Gastroesophageal sphincter (tissue), 4 donors: ENCODE data around the gene EEF1E1. TPM values are rescaled to one million over a fixed set of nuclear protein-coding genes. Genes with fewer than 3 reads are reported as not detected.

Experiments used
- ATAC-seq: fragments of 150-250 bp; one replicate; pipeline ENCODE4 v1.9.1; 2016; ENCODE audit warnings: mild to moderate bottlenecking, moderate library complexity
- H3K27ac ChIP-seq, 4 donors: fragments of 200-600 bp; sonication (generic) in 3 of 4; 1 replicate in 3 of 4; 2 replicates in 1 of 4; pipeline ENCODE4 v1.5.1; 2016 to 2019
- H3K27me3 ChIP-seq: fragments of 200-600 bp; sonication (generic); one replicate; pipeline ENCODE4 v1.5.1; 2019
- H3K36me3 ChIP-seq, 2 donors: fragments of 200-600 bp; sonication (generic); one replicate each; pipeline ENCODE4 v1.5.1; 2019; ENCODE audit warnings: control low read depth in 1 of 2
- H3K4me1 ChIP-seq, 3 donors: fragments of 200-600 bp; sonication (generic); 1 replicate in 2 of 3; 2 replicates in 1 of 3; pipeline ENCODE4 v1.5.1; 2016 to 2019; ENCODE audit warnings: control low read depth in 2 of 3
- H3K4me3 ChIP-seq, 2 donors: fragments of 200-600 bp; sonication (generic); one replicate each; pipeline ENCODE4 v1.5.1; 2019; ENCODE audit warnings: mild to moderate bottlenecking in 1 of 2, moderate library complexity in 1 of 2
- H3K9me3 ChIP-seq, 3 donors: fragments of 200-600 bp; sonication (generic); one replicate each; pipeline ENCODE4 v1.5.1; 2017 to 2019; ENCODE audit warnings: control low read depth in 2 of 3
- CTCF ChIP-seq, 4 experiments: fragments of 200-600 bp in 2 of 4; fragments of 450-650 bp in 2 of 4; sonication (generic) in 1 of 4; IDR thresholded peaks; one replicate each; pipeline ENCODE4 v1.5.1; 2017 to 2019; ENCODE audit warnings: antibody characterized with exemption in 4 of 4, mild to moderate bottlenecking in 2 of 4, moderate library complexity in 2 of 4
- EP300 ChIP-seq: sonication (generic); formaldehyde crosslinking; IDR thresholded peaks from one replicate; pipeline ENCODE4 v1.6.1; 2017; ENCODE audit warnings: antibody characterized with exemption, mild to moderate bottlenecking
- POLR2A ChIP-seq, 2 donors: fragments of 450-650 bp; IDR thresholded peaks; one replicate each; pipeline ENCODE4 v1.6.1; 2017; ENCODE audit warnings: antibody characterized with exemption in 2 of 2, mild to moderate bottlenecking in 2 of 2, moderate library complexity in 1 of 2
- POLR2AphosphoS5 ChIP-seq: sonication (generic); formaldehyde crosslinking; IDR thresholded peaks from one replicate; pipeline ENCODE4 v1.6.1; 2017; ENCODE audit warnings: antibody characterized with exemption
- WGBS, 2 donors: methylation state at CpG; one replicate each; pipeline ENCODE4 v1.1.5; 2018; ENCODE audit warnings: low coverage in 1 of 2; 5-methylcytosine and 5-hydroxymethylcytosine counted together
- total RNA-seq, 4 donors: library from RNA; depleted of rRNA; stranded (reverse); fragments of >200 nt; gene quantifications; one replicate each; pipeline ENCODE4 v1.1.0, GENCODE V29; 2016

The EEF1E1 gene
- total RNA-seq, 4 donors from 2014 or later, result 20.5 to 47.9 (median 37.9) TPM

GRCh38 chr6:8084586-8084985 is 17.8 kb downstream of the EEF1E1 start:
- H3K9me3 ChIP-seq, result no peaks in the 10 kb centered on the region
- ATAC-seq, result no peak
- peaks cover 0 to 10% (median 5%) of the 10 kb centered on the region in 3 donors for H3K4me1 ChIP-seq
- no peak overlapping the region for H3K4me3 ChIP-seq
- TF ChIP-seq POLR2A (IDR thresholded peaks at IDR 0.05) (no peak), EP300 (no peak), CTCF (IDR thresholded peaks at IDR 0.05) (no peak), POLR2AphosphoS5 (no peak)
- 67 to 92% methylated on average over 4 of the region's 4 CpGs for WGBS, 2 donors
- no peak overlapping the region for H3K27ac ChIP-seq
- H3K36me3 ChIP-seq, result peaks cover 0 to 38% of the 10 kb centered on the region in 2 donors
- H3K27me3 ChIP-seq, result no peaks in the 10 kb centered on the region

- peak; percentile 59 for ATAC-seq
- peaks cover 0 to 10% (median 5%) of the 10 kb centered on the region in 3 donors for H3K4me1 ChIP-seq
- WGBS, 2 donors, result 51 to 74% methylated on average over 11 of the region's 11 CpGs
- no peaks in the 10 kb centered on the region for H3K27me3 ChIP-seq
- TF ChIP-seq POLR2A (IDR thresholded peaks at IDR 0.05), result no peak
- no peak for TF ChIP-seq POLR2AphosphoS5
- TF ChIP-seq EP300, result no peak
- TF ChIP-seq CTCF (IDR thresholded peaks at IDR 0.05), result no peak
- H3K27ac ChIP-seq, result no peak overlapping the region
- H3K4me3 ChIP-seq, result no peak overlapping the region
- H3K9me3 ChIP-seq, result no peaks in the 10 kb centered on the region
- H3K36me3 ChIP-seq, result peaks cover 0 to 29% of the 10 kb centered on the region in 2 donors
Measured at GRCh38 chr6:8082954-8083858, 19.1 kb downstream of the EEF1E1 start.

DNA sequence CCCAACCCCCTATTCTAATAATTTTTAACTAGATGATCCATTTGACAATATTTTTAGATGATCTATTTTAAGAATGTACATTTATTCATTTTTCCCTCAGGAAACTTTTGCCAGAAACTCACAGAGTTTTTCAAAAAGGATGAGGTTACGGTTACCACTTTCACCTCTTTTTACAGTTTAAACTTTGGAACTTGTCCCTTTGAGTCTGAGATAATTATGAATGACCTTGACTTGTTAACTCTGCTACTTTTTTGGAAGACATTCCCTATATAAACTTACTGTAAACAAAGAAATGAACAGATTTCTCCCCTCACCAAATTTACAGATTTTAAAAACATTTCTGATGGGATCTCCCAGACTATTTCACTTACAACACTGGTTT is 19.8 kb downstream of the EEF1E1 start:
- no peak for TF ChIP-seq EP300
- no peak for TF ChIP-seq CTCF (IDR thresholded peaks at IDR 0.05)
- no peak for TF ChIP-seq POLR2A (IDR thresholded peaks at IDR 0.05)
- no peak for TF ChIP-seq POLR2AphosphoS5
- ATAC-seq, result no peak
- Histone ChIP-seq H3K4me3 (no peak overlapping the region), H3K27me3 (no peaks in the 10 kb centered on the region), H3K27ac (no peak overlapping the region), H3K4me1 (peaks cover 0 to 10% (median 5%) of the 10 kb centered on the region in 3 donors), H3K9me3 (no peaks in the 10 kb centered on the region), H3K36me3 (peaks cover 0 to 26% of the 10 kb centered on the region in 2 donors)
- 79 to 100% methylated on average over 1 of the region's 1 CpG for WGBS, 2 donors

DNA sequence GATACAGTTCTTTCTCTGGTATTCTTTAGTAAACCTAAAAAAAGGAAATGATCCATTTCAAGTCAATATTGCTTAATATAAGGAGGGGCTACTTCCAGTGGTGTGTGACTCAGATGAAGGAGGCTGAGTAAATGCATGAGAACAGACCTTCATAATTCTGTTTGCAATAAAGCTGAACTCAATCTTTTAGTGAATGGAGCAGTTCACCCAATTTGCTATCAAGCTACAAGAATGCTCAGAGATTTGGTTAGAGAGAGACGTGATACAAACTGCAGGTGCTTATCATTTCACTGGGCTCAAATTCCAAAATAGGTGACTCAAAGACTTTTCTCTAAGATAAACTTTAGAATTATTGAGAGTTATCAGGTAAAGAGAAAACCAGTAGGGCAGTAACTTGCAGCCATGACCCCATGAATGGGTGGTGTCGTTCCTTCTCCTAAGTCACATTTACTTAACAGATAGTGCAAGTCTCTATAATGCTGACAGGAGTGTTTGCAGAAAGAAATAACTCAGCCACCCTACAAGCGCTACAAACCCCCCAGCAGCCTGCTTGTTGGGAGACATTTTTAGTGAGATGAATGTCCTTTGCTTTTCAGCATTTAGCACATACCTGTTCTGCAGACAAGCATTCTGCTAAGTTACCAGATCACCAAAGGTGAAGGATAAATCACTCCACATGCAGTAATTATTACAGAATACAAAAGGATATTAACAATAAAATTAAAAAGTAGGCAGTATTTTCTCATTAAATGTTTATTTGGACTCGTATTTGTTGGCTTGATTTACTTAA is 21.8 kb downstream of the EEF1E1 start:
- peak; percentile 35 for ATAC-seq
- WGBS, 2 donors, result 67 to 75% methylated on average over 3 to 4 of the region's 4 CpGs

More for the DNA sequence above, 21.8 kb downstream of the EEF1E1 start:
- TF ChIP-seq EP300 (no peak), CTCF (IDR thresholded peaks at IDR 0.05) (no peak)
- no peaks in the 10 kb centered on the region for H3K27me3 ChIP-seq
- H3K4me1 ChIP-seq, result peaks cover 0 to 10% (median 5%) of the 10 kb centered on the region in 3 donors
- H3K36me3 ChIP-seq, result peaks cover 0 to 11% of the 10 kb centered on the region in 2 donors
- no peak overlapping the region for H3K27ac ChIP-seq
- no peaks in the 10 kb centered on the region for H3K9me3 ChIP-seq
- no peak overlapping the region for H3K4me3 ChIP-seq
